Small intestine (tissue), 7 donors: Measurements from ENCODE around the gene IL22RA1. TPM values are rescaled to one million over a fixed set of nuclear protein-coding genes. Genes with fewer than 3 reads are reported as not detected.

Experiments used
- DNase-seq, 2 donors: peaks; one replicate each; pipeline versions ENCODE4 v3.0.0 to v3.0.0-alpha.2; 2013
- FAIRE-seq: peaks from 2 replicates; lab custom pipeline; 2012; peaks lifted over from hg19 to GRCh38; lab: Jason Lieb, UNC
- H3K27ac ChIP-seq, 3 donors: one replicate each; pipeline ENCODE4 v1.5.1; 2013; ENCODE audit warnings: low read length in 2 of 3, mild to moderate bottlenecking in 2 of 3, control low read depth in 1 of 3, inconsistent platforms in 1 of 3, low read depth in 1 of 3, moderate library complexity in 1 of 3
- H3K27me3 ChIP-seq, 3 donors: one replicate each; pipeline ENCODE4 v1.6.1; 2013; ENCODE audit warnings: low read length in 3 of 3, inconsistent platforms in 1 of 3; ENCODE audit not compliant: control insufficient read depth in 3 of 3, insufficient read depth in 3 of 3
- H3K36me3 ChIP-seq, 3 donors: one replicate each; pipeline ENCODE4 v1.6.1; 2013; ENCODE audit warnings: low read length in 3 of 3, inconsistent platforms in 1 of 3, low read depth in 1 of 3, mild to moderate bottlenecking in 1 of 3, moderate library complexity in 1 of 3; ENCODE audit not compliant: control insufficient read depth in 3 of 3, insufficient read depth in 2 of 3
- H3K4me1 ChIP-seq, 3 donors: one replicate each; pipeline ENCODE4 v1.6.1; 2013; ENCODE audit warnings: low read length in 2 of 3, inconsistent platforms in 1 of 3, low read depth in 1 of 3, mild to moderate bottlenecking in 1 of 3, moderate library complexity in 1 of 3; ENCODE audit not compliant: control insufficient read depth in 3 of 3, insufficient read depth in 2 of 3
- H3K4me3 ChIP-seq, 3 donors: one replicate each; pipeline ENCODE4 v1.5.1; 2013; ENCODE audit warnings: low read length in 3 of 3, control low read depth in 1 of 3, inconsistent platforms in 1 of 3, low read depth in 1 of 3, mild to moderate bottlenecking in 1 of 3, moderate library complexity in 1 of 3
- H3K9me3 ChIP-seq, 2 donors: one replicate each; pipeline ENCODE4 v1.6.1; 2013; ENCODE audit warnings: low read depth in 1 of 2, low read length in 1 of 2; ENCODE audit not compliant: control insufficient read depth in 2 of 2, insufficient read depth in 1 of 2
- WGBS, 3 donors: extraction: QIAGEN DNeasy Blood & Tissue Kit; methylation state at CpG; one replicate each; pipeline ENCODE4 v1.1.7; 2013; 5-methylcytosine and 5-hydroxymethylcytosine counted together
- polyA plus RNA-seq, 4 donors: library from polyadenylated mRNA; stranded (reverse) in 3 of 4; unstranded in 1 of 4; fragments of 200-250 nt in 3 of 4; fragments of 120-200 nt in 1 of 4; gene quantifications; one replicate each; pipeline versions ENCODE4 v1.2.1 to v1.2.3, GENCODE V29; 2013
- donor health status: healthy with polysubstance abuse.
- donor health status: control.
- donor health status: control.
- donor health status: Bipolar disorder and iron deficiency.
- donor health status: healthy.

IL22RA1 gene
- polyA plus RNA-seq, 4 donors = 16.3 to 131 (median 25.2) TPM

DNA sequence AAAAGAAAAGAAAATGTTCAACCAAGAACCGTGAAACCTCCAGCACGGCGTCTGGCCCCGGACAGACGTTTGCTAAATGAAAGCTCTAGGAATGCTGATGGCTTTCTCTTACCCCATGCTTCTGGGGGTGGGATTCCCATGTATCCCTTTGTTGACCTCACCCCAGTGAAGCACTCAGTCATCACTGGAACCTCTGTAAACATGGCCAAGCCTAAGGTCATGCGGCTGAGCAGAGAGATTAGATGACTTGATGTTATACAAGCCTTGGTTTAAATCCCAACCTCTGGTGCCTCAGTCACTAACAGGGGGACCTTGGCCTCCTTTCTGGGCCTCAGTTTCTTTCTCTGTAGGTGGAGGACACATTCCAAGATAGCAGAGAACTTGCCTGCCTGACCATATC is 28.2 kb downstream of the IL22RA1 start:
- WGBS, 3 donors = 84 to 89% (median 88%) methylated on average over 6 of the region's 6 CpGs
- Histone ChIP-seq H3K27me3 (peaks cover 0 to 6% (median 0%) of the 10 kb centered on the region in 3 donors), H3K9me3 (no peaks in the 10 kb centered on the region), H3K36me3 (peaks cover 0 to 25% (median 0%) of the 10 kb centered on the region in 3 donors), H3K27ac (no peak overlapping the region), H3K4me3 (no peak overlapping the region), H3K4me1 (peaks cover 0 to 86% (median 11%) of the 10 kb centered on the region in 3 donors)
- DNase-seq (no peak), FAIRE-seq (no peak)

GRCh38 chr1:24113641-24114033 is 29.3 kb downstream of the IL22RA1 start:
- FAIRE-seq = no peak
- 26 to 64% (median 42%) methylated on average over 5 to 6 of the region's 6 CpGs for WGBS, 3 donors

GRCh38 chr1:24111996-24112779 is 30.8 kb downstream of the IL22RA1 start, which contains the start of gene MYOM3:
MYOM3 (minus strand) TSS chr1:24112135; CDS start chr1:24108636, 3,499 bp downstream.
- 26 to 37% (median 32%) methylated on average over 27 of the region's 27 CpGs for WGBS, 3 donors
- H3K9me3 ChIP-seq = no peaks in the 10 kb centered on the region
- peak within 1 kb of the TSS in 1 of 3 donors; percentile 35 for H3K4me3 ChIP-seq
- DNase-seq (peak; percentile 81 to 91), FAIRE-seq (no peak)
- H3K4me1 ChIP-seq = peaks cover 0 to 78% (median 0%) of the 10 kb centered on the region in 3 donors
- peak within 1 kb of the TSS in 1 of 3 donors; percentile 78 for H3K27ac ChIP-seq
- H3K27me3 ChIP-seq = peaks cover 0 to 6% (median 0%) of the 10 kb centered on the region in 3 donors
- peaks cover 0 to 13% (median 0%) of the 10 kb centered on the region in 3 donors for H3K36me3 ChIP-seq

More at GRCh38 chr1:24113641-24114033, 29.3 kb downstream of the IL22RA1 start:
- peaks cover 0 to 15% (median 0%) of the 10 kb centered on the region in 3 donors for H3K36me3 ChIP-seq
- peaks cover 0 to 6% (median 0%) of the 10 kb centered on the region in 3 donors for H3K27me3 ChIP-seq
- no peak overlapping the region for H3K27ac ChIP-seq
- DNase-seq = peak in 1 of 2 donors; percentile 32
- no peak overlapping the region for H3K4me3 ChIP-seq
- H3K4me1 ChIP-seq = peaks cover 0 to 86% (median 3%) of the 10 kb centered on the region in 3 donors
- H3K9me3 ChIP-seq = no peaks in the 10 kb centered on the region

DNA sequence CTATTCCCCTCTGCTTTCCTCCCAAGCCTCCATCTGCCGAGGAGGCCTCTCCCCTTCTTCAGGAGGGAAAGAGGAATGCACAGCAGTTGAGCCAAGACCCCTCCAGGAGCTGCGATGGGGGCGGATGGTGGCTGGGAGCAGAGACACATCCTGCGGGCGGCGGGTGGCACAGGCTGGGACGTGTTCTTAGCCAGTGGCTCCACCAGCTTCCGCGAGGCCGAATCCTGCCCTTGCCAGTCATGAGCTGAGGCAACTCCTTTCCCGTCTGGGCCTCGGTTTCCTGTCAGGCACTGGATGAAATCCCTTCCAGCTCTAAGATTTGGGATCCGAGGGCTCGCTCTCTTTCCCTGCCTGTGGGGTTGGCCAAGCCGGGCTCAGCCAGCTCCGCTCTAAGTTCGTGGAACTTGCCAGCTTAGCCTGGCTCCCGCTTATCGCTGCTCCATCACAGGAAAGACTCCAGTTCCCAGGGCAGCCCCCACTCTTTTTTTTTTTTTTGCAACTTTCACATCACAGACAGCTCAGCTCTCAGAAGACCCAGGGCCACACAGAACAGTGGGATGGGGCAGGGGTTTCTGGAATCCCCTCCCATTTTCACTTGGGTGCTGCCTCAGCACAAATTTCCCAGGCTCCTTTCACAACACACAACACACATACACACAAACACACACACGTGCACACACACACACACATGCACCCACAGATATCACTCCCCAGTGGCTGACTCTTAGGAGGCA is 31.5 kb downstream of the IL22RA1 start:
- H3K27me3 ChIP-seq = peaks cover 0 to 6% (median 0%) of the 10 kb centered on the region in 3 donors
- WGBS, 3 donors = 83 to 94% (median 90%) methylated on average over 19 to 20 of the region's 20 CpGs
- H3K9me3 ChIP-seq = no peaks in the 10 kb centered on the region
- H3K27ac ChIP-seq = peak overlapping the region in 1 of 3 donors; percentile 78
- FAIRE-seq (no peak), DNase-seq (no peak)
- H3K4me1 ChIP-seq = peaks cover 0 to 71% (median 0%) of the 10 kb centered on the region in 3 donors
- peaks cover 0 to 12% (median 0%) of the 10 kb centered on the region in 3 donors for H3K36me3 ChIP-seq
- peak overlapping the region in 1 of 3 donors; percentile 35 for H3K4me3 ChIP-seq

DNA sequence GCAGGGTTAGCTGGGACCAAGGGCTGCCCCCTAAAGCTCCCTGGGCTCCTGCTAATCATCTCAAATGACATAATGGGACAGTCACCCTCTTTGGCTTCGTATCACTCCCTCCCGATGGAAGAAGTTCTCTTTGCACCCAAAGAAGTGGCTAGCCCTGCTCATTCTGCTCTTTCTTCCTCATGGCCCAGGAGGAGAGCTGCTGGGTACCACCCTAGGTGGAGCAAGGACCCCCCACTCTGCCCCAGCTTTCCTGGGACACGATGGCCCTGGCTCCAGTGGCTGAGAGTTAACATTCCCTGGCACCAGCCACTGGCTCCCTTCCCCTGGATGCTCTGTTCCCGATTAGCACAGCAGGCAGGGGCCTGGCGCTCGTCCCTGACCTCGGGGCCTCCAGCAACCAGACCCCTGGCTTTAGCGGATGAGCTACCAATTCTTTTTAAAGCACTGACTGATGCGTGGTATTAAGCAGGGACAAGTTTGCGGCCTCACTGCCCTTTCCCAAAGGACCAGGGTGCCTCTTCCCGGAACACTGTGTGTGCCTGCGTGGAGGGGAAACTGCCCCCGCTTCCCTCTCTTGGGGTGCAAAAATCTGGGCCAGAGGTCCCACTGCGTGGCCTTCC is 32.2 kb downstream of the IL22RA1 start:
- no peak overlapping the region for H3K27ac ChIP-seq
- H3K4me3 ChIP-seq = no peak overlapping the region
- WGBS, 3 donors = 74 to 89% (median 85%) methylated on average over 12 to 14 of the region's 14 CpGs
- H3K4me1 ChIP-seq = peaks cover 0 to 70% (median 0%) of the 10 kb centered on the region in 3 donors
- DNase-seq = no peak
- FAIRE-seq = no peak
- H3K36me3 ChIP-seq = peaks cover 0 to 12% (median 0%) of the 10 kb centered on the region in 3 donors
- H3K9me3 ChIP-seq = no peaks in the 10 kb centered on the region
- peaks cover 0 to 6% (median 0%) of the 10 kb centered on the region in 3 donors for H3K27me3 ChIP-seq

- H3K4me3 ChIP-seq = no peak overlapping the region
- H3K27ac ChIP-seq = peak overlapping the region in 1 of 3 donors; percentile 99
- H3K4me1 ChIP-seq = peaks cover 0 to 76% (median 0%) of the 10 kb centered on the region in 3 donors
- FAIRE-seq (no peak), DNase-seq (no peak)
- WGBS, 3 donors = 85 to 90% (median 89%) methylated on average over 14 to 15 of the region's 15 CpGs
- H3K27me3 ChIP-seq = peaks cover 0 to 6% (median 0%) of the 10 kb centered on the region in 3 donors
- H3K36me3 ChIP-seq = peaks cover 0 to 20% (median 0%) of the 10 kb centered on the region in 3 donors
- no peaks in the 10 kb centered on the region for H3K9me3 ChIP-seq
Observed at GRCh38 chr1:24109686-24110475, 33.1 kb downstream of the IL22RA1 start.

DNA sequence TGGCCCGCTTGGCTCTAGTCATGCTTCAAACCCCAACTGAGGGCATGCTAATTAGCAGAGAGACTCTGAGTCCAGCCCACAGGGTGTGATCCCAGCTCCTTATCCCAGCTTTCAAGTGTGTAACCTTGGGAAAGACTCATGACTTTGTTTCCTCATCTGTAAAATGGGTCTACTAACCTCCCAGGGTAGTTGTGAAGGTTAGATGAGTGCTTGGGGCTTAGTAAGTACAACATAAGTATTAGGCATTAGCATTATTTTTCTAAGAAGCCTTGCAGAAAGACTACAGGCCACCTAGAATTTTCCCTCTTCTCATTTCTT is 33.8 kb downstream of the IL22RA1 start:
- H3K27me3 ChIP-seq = peaks cover 0 to 6% (median 0%) of the 10 kb centered on the region in 3 donors
- DNase-seq (no peak), FAIRE-seq (no peak)
- H3K27ac ChIP-seq = peak overlapping the region; percentile 64 to 99 (median 66)
- peaks cover 0 to 28% (median 0%) of the 10 kb centered on the region in 3 donors for H3K36me3 ChIP-seq
- H3K4me3 ChIP-seq = no peak overlapping the region
- 8 to 39% (median 31%) methylated on average over 1 of the region's 1 CpG for WGBS, 3 donors
- peaks cover 0 to 79% (median 0%) of the 10 kb centered on the region in 3 donors for H3K4me1 ChIP-seq
- no peaks in the 10 kb centered on the region for H3K9me3 ChIP-seq
